ENCODE data around the gene CROCC2.

Gene CROCC2

GRCh38 chr2:240933966-240934700, 28.0 kb downstream of the CROCC2 start:
- DNase-seq (ENCODE audit: low read depth), result no peak

- DNase-seq (ENCODE audit: low read depth), result no peak
Measured at GRCh38 chr2:240934701-240935102, 28.6 kb downstream of the CROCC2 start.

GRCh38 chr2:240935103-240935876, 29.2 kb downstream of the CROCC2 start:
- DNase-seq (ENCODE audit: low read depth), result no peak

GRCh38 chr2:240936106-240936505, 30.0 kb downstream of the CROCC2 start:
- DNase-seq (ENCODE audit: low read depth), result no peak

GRCh38 chr2:240946046-240946445, 39.9 kb downstream of the CROCC2 start:
- no peak for DNase-seq (ENCODE audit: low read depth)

- no peak for DNase-seq (ENCODE audit: low read depth)
Measured at GRCh38 chr2:240946654-240947053, 40.5 kb downstream of the CROCC2 start.

- DNase-seq (ENCODE audit: low read depth), result no peak
Measured at GRCh38 chr2:240947176-240947575, 41.0 kb downstream of the CROCC2 start.

GRCh38 chr2:240947607-240948006, 41.5 kb downstream of the CROCC2 start:
- no peak for DNase-seq (ENCODE audit: low read depth)

GRCh38 chr2:240948086-240948485, 42.0 kb downstream of the CROCC2 start:
- no peak for DNase-seq (ENCODE audit: low read depth)

- DNase-seq (ENCODE audit: low read depth), result no peak
Measured at GRCh38 chr2:240948905-240949790, 43.0 kb downstream of the CROCC2 start.

GRCh38 chr2:240949791-240950705, 43.9 kb downstream of the CROCC2 start:
- no peak for DNase-seq (ENCODE audit: low read depth)

- DNase-seq (ENCODE audit: low read depth), result no peak
Measured at GRCh38 chr2:240951045-240951594, 45.0 kb downstream of the CROCC2 start.

- DNase-seq (ENCODE audit: low read depth), result no peak
Measured at GRCh38 chr2:240952496-240953246, 46.5 kb downstream of the CROCC2 start.

- no peak for DNase-seq (ENCODE audit: low read depth)
Measured at GRCh38 chr2:240953426-240954410, 47.6 kb downstream of the CROCC2 start.

- no peak for DNase-seq (ENCODE audit: low read depth)
Measured at GRCh38 chr2:240954436-240955305, 48.5 kb downstream of the CROCC2 start.

- DNase-seq (ENCODE audit: low read depth), result no peak
Measured at GRCh38 chr2:240955306-240956170, 49.4 kb downstream of the CROCC2 start.
